HG03439 (cell line): ENCODE results near the gene MAP7D1.
"Not testable (repeated sequence)": the region's sequence is repeated elsewhere in the genome, so short reads cannot be mapped to it uniquely, and the experiment has no call there.

ENCODE experiments used
- ATAC-seq: cut with Tn5 transposase; IDR thresholded peaks from one replicate; pipeline ENCODE4 v1.9.1; 2021; ENCODE audit warnings: mild to moderate bottlenecking, moderate library complexity; ENCODE audit not compliant: unreplicated experiment

Gene MAP7D1

GRCh38 chr1:36151134-36151844 is 4.7 kb upstream of the MAP7D1 start:
- ATAC-seq: no peak

- no peak for ATAC-seq
These were observed 4.1 kb upstream of the MAP7D1 start for GRCh38 chr1:36151845-36152203.

GRCh38 chr1:36153476-36153875 is 2.5 kb upstream of the MAP7D1 start:
- ATAC-seq: no peak

GRCh38 chr1:36154335-36154734 is 1.6 kb upstream of the MAP7D1 start:
- ATAC-seq: no peak

- no peak for ATAC-seq
These were observed 1.1 kb upstream of the MAP7D1 start for GRCh38 chr1:36154765-36155407.

GRCh38 chr1:36156329-36157114 is 562 bp downstream of the MAP7D1 start:
- ATAC-seq: peak; percentile 10

GRCh38 chr1:36157115-36157903 is 1.3 kb downstream of the MAP7D1 start:
- ATAC-seq: no peak

GRCh38 chr1:36157973-36158826 is 2.2 kb downstream of the MAP7D1 start:
- ATAC-seq: no peak

GRCh38 chr1:36158827-36159252 is 2.9 kb downstream of the MAP7D1 start:
- ATAC-seq: not testable (repeated sequence)

- no peak for ATAC-seq
These were observed 3.8 kb downstream of the MAP7D1 start for GRCh38 chr1:36159614-36160387.

- ATAC-seq: no peak
These were observed 4.5 kb downstream of the MAP7D1 start for GRCh38 chr1:36160388-36160948.

GRCh38 chr1:36160949-36161485 is 5.1 kb downstream of the MAP7D1 start:
- ATAC-seq: no peak

- ATAC-seq: no peak
These were observed 5.9 kb downstream of the MAP7D1 start for GRCh38 chr1:36161641-36162531.

GRCh38 chr1:36162680-36163239 is 6.8 kb downstream of the MAP7D1 start:
- ATAC-seq: no peak

GRCh38 chr1:36163426-36163825 is 7.5 kb downstream of the MAP7D1 start:
- ATAC-seq: no peak

- no peak for ATAC-seq
These were observed 8.4 kb downstream of the MAP7D1 start for GRCh38 chr1:36164361-36164760.

- ATAC-seq: no peak
These were observed 9.2 kb downstream of the MAP7D1 start for GRCh38 chr1:36165145-36165544.
